Stomach (tissue), 4 donors: Measurements from ENCODE around the gene TTLL11.

Source experiments
- EP300 ChIP-seq: sonication (generic); formaldehyde crosslinking; IDR thresholded peaks from one replicate; pipeline ENCODE4 v1.6.1; 2017; ENCODE audit warnings: antibody characterized with exemption
- POLR2A ChIP-seq, 4 donors: fragments of 450-650 bp; IDR thresholded peaks; one replicate each; pipeline ENCODE4 v1.6.1; 2016; ENCODE audit warnings: antibody characterized with exemption in 4 of 4, control low read depth in 2 of 4, mild to moderate bottlenecking in 1 of 4, moderate library complexity in 1 of 4
- TF ChIP-seq, protein P1 (sequence below), 7 experiments: fragments of 450-650 bp in 4 of 7; fragments of 200-600 bp in 3 of 7; sonication (generic) in 3 of 7; IDR thresholded peaks; one replicate each; pipeline ENCODE4 v1.5.1; 2016 to 2019; ENCODE audit warnings: antibody characterized with exemption in 7 of 7, control low read depth in 2 of 7, mild to moderate bottlenecking in 1 of 7

DNA sequence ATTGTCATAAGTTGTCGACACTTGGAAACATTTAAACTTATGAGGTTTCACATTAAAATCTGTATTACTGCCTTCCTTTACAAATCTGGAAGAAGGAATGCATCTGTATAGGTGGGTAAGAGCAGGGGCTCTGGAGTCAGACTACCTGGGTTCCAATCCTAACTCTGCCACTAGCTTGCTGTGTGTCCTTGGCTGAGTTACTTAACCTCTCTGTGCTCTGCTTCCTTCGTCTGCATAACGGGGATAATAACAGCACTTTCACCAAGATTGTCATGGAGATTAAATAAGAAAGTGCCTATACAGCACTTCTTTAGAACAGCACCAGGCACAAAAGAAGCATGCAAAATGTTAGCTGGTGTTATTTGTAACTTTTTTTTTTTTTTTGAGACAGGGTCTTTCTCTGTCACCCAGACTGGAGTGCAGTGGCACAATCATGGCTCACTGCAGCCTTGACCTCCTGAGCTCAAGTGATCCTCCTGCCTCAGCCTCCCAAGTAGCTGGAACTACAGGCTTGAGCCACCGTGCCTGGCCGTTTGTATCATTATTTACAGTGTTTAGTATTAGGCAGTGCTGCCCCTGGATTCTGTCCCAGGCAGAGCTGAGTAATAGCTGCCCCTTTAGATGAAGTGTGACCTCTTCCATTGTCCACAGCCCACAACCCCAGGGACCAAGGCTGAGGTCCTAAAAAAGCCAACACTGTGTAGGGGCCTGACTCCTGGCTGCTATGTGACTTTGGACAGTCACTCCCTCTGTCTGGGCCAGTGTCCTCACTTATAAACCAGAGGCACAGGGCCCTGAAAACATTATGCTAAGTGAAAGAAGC lies 25.4 kb upstream of the TTLL11 start:
- TF ChIP-seq, protein P1, sequence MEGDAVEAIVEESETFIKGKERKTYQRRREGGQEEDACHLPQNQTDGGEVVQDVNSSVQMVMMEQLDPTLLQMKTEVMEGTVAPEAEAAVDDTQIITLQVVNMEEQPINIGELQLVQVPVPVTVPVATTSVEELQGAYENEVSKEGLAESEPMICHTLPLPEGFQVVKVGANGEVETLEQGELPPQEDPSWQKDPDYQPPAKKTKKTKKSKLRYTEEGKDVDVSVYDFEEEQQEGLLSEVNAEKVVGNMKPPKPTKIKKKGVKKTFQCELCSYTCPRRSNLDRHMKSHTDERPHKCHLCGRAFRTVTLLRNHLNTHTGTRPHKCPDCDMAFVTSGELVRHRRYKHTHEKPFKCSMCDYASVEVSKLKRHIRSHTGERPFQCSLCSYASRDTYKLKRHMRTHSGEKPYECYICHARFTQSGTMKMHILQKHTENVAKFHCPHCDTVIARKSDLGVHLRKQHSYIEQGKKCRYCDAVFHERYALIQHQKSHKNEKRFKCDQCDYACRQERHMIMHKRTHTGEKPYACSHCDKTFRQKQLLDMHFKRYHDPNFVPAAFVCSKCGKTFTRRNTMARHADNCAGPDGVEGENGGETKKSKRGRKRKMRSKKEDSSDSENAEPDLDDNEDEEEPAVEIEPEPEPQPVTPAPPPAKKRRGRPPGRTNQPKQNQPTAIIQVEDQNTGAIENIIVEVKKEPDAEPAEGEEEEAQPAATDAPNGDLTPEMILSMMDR (IDR thresholded peaks at IDR 0.05), result no peak
- TF ChIP-seq POLR2A (IDR thresholded peaks at IDR 0.05), result no peak
- TF ChIP-seq EP300, result no peak
